HG03095 (cell line): ENCODE measurements around the gene OTUB2.

Experiments used
- ATAC-seq: cut with Tn5 transposase; IDR thresholded peaks from one replicate; pipeline ENCODE4 v1.9.1; 2021; ENCODE audit warnings: moderate library complexity; ENCODE audit not compliant: unreplicated experiment

Gene OTUB2

DNA sequence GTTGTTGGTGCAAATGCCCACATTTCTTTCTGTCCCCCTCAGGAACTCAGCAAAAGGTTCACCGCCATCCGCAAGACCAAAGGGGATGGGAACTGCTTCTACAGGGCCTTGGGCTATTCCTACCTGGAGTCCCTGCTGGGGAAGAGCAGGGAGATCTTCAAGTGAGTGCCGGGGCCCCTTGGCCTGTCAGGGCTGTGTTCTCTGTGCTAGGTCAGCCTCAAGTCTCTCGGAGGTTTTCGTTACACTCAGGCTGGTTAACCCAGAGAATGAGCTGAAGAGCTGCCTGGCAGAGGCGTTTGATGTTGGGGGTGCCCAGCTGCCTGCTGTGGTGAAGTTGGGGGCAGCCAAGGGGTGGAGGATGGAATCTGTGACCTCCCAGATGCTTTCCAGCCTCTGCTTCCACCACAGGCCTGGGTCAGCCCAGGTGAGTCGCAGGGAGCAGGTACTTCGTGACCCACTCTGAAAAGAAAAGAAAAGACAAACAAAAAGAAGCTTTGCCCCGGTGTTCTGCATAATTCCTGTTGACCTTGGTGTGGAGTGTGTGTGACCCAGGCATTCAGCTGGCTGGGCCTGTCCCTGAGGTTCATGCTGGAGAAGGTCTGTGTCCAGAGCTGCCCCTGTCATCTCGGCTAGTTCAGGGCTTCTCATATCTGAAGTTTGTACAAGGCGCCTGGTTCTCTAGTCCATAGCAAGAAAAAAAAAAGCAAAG is 12.9 kb downstream of the OTUB2 start:
- ATAC-seq, result no peak

DNA sequence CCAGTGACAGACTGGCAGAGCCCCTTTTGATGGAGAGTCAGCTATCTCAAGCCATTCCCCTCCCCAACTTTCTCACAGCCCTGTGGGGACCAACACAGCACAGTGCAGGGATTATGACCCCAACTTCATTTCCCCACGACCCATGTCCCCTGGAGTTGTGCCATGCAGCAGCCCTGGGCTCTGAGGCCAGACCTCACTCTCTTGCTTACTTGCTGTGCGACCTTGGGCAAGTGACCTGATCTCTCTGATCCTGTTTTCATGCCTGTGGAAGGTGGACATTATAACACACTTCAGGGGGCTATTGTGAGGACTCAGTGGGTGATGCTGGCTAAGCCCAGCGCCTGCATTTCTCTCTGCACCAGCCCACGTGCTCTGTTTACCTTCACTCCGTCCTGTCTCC is 14.1 kb downstream of the OTUB2 start:
- no peak for ATAC-seq

DNA sequence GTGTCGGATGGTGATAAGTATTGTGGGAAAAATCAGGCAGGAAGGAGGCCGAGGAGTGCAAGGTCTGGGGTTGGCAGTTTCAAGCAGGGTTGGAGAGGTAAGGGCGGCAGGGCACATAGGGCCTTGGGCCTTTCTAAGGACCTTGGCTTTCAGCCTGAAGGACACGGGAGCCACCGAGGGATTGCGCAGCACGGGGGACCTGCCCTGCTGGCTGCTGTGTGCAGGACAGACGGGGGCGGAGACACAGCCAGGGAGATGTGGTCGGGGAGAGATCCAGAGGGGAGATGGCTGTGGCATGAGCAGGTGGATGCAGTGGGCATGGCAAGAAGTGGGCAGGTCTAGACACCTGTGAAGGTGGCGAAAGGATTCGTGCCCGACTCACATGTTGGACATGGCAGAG is 14.7 kb downstream of the OTUB2 start:
- ATAC-seq, result no peak

DNA sequence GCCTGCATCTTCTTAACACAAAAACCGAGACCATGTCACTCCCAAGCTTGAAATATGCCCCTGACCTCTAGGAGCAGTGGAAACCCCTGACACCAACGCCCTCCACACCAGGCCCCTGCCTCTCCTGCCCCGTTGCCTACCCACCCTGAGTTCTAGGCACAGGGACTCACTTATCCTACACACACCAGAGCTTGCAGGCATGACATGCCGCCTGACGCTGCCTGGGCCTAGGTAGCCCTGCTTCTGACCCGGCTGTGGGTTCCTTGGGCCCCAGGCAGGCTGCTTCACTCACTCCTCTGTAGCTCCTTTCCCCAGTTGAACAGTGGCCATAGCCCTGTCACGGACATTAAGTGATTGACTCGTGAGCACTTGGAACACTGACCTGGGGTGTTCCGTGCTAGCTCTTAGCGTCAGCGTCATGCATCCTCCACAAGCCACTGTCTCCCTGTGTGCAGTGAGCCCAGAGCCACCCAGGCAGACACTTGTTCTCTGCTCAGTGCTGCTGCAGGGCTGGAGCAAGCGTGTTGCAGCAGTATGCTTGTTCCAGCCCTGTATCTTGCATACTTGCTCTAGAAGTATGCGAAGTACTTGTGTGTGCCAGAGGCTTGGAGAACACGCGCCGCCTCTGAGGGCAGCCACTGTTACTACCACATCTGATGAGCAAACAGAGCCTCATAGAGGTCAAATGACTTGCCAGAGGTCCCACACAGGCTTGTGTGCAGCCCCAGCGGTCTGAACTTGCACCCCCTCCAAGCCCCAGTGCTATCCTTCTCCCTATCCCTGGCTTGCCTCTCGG is 15.6 kb downstream of the OTUB2 start:
- ATAC-seq, result no peak

DNA sequence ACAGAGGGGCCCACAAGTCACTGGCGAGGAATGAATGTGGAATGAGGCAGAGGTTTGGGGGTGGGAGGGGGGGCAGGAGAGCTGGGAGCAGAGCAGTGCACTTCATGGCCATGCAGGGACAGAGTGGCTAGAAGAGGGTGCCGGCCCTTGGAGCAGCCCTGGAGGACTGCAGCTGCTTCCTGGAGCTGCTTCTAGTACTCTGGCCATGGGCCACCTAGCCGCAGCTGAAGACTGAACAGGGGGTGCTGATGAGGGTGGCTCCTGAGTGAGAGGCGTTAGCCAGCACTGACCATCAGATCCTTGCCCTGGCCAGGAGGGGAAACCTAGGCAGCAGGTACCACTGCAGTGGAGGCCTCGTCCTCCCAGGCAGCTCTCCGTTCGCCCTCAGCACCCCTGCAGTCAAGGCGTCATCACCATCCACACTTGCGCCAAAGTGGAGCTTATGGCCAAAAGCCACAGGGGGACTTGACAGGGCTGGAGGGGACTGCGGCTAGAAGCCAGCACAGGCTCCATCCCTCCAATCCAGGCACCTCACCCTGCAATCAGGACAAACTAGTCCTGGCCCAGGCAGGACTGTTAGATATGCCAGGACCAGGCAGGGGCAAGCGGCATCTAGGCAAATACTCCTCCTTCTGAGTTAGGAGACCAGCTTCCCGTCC is 16.4 kb downstream of the OTUB2 start:
- ATAC-seq, result no peak

DNA sequence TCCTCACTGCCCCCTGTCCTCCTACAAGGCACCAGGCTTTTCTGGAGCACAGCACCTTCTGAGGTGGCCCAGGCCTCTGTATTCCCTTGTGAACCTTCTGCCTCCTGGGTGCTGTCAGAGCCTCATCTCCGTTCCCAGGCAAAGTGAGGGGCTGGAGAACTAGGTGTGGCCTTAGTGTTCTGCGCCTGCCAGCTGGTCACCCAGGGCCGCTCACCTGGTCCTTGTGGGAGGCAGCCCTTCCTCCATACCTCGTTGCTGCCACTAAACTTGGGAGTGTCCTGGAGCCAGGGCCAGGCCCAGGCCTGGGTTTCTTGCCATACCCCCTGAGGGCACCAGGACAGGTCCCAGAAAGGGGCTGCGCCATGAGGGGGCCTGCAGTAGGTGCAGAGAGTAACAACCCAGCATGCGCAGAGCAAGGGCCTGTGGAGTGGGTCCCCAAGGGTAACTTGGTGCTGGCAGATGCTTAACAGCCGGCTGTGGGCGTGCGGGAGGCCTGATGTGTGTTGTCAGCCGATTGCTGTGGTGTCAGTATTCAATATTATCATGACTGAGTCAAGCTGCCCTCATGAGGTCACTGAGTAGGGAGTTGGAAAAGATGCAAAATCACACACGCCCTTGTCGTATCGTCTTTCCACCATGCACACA is 17.1 kb downstream of the OTUB2 start:
- ATAC-seq, result no peak

DNA sequence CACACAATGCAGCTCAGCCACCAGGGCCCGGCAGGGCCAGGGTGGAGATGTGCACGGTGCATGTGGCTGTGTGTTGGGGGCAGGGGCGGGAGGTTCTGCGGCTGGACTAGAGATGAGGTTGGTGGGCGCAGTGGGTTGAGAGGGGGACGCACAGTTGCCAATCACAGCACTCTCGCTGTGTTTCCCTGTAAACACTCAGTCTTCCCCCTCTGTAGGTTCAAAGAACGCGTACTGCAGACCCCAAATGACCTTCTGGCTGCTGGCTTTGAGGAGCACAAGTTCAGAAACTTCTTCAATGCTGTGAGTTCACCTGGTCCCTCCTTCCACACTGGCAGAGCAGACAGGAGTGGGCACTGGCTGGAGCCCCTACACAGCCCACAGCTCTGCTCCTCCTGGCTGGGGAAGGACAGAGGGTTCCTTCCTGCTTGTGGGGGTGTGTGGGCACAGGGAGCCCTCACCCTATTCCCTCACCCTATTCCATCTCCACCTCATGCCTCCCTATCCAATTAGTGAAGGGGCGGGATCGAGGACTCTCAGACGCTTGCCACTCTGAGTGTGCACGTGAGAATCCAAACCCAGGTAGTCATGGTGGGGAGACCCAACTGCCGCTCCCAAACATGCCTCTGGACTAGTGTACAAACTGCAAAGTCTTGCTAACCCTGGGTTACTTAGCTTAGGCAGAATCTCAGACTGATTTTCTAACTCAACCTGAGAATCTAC is 17.8 kb downstream of the OTUB2 start:
- no peak for ATAC-seq

DNA sequence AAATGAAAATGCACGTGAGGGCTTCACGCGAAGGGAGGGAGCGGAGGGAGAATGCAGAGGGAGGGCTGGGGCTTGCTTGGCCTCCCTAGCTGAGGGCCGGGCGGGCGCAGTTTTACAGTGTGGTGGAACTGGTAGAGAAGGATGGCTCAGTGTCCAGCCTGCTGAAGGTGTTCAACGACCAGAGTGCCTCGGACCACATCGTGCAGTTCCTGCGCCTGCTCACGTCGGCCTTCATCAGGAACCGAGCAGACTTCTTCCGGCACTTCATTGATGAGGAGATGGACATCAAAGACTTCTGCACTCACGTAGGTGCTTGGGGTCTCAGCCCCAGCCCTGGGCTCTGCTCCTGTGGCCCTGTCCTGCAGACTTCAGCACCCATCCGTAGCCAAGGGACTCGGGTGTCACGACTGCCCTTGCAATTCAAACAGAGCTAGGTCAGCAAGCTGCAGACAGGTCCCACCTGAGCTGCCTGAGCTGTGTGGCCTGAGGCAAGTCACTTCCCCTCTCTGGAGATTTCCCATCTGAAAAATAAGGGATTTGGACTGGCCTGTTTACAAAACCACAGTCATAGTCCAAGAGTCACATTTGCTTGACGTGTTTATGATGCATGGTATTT is 18.4 kb downstream of the OTUB2 start:
- ATAC-seq, result no peak

DNA sequence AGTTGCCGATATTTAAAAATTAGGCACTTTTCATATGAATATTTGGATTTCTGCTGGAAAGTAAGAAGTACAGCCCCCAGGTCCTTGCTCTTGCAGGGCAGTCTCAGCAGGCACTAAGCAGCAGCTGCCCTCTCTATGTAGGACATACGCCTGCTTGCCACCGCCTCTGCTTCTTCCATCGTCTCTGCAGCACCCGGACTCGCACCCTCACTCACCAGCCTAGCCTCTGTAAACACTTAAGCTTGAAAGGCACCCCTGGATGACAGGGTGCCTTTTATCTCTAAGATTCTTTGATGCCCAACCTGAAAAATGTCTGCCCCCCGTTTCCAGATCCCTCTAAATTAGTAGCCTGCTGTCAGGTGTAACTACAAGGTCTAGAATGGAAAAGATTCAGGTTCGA is 19.0 kb downstream of the OTUB2 start:
- no peak for ATAC-seq

DNA sequence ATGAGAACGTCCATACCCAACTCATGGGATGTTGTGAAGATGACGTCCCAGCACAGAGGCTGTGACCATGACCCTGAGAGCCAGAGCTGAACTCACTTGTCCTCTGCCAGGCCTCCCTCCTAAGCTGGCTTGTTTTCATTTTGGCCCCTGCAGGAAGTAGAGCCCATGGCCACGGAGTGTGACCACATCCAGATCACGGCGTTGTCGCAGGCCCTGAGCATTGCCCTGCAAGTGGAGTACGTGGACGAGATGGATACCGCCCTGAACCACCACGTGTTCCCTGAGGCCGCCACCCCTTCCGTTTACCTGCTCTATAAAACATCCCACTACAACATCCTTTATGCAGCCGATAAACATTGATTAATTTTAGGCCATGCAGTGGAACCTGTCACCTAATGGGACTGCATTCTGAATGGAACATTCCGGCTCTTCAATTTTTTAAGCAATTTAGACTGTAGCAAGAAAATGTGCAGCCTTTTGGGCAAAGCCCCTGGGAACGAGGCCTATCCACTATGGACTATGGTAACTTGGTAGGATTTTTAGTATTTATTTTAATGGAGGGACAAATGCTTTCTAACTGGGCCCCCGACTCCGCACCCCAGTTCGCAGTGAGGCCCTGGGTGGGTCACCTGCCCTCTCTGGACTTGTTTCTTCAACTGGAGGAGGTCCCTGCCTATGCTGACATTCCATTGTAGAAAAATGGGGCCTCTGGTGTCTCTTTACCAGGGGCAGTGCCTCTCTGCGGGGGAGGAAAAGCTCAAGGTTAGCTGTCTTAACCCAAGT is 19.6 kb downstream of the OTUB2 start:
- ATAC-seq, result no peak

DNA sequence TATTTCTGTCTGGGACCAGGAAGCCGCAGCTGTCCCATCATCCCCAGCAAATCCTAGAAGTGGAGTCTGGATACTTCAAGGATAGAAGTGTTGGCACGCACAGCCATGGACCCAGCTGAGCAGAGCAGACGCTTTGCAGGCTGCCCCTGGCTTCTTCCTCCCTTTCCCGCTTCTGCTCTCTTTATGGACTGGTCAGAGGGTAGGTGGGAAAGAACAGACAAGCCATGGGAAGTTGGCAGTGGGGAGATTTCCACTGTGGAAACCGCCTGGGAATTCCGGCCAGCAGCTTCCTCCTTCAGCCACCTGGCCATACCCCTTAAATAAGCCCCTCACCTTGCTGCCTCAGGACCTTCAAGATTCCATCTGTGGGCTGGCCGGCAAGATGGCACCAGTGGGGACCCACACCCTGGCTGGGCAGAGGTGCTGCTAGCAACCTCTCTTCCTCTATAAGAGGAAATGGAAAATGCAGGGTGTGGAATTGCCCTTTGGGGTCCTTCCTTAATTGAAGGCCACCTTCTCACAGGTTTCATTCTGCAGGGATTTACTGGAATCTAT is 20.6 kb downstream of the OTUB2 start:
- no peak for ATAC-seq

DNA sequence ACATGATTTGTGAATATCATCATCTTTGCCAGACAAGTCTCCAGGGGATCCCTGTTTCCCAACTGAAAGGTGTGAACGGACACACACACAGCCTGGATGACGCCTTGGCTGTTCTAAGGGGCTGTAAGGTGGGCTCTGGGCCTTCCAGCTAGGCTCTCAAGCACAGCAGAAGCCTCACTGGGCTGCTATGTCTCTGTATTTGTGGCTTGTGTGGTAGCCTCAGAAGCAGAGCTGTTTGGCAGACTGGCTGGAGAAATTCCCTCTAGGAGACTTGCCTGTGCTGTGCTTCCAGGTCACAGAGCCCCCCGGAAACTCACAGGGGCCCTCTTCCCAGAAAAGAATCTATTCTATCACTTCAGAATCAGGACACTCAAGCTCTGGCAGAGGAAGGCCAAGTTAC is 21.4 kb downstream of the OTUB2 start:
- no peak for ATAC-seq

DNA sequence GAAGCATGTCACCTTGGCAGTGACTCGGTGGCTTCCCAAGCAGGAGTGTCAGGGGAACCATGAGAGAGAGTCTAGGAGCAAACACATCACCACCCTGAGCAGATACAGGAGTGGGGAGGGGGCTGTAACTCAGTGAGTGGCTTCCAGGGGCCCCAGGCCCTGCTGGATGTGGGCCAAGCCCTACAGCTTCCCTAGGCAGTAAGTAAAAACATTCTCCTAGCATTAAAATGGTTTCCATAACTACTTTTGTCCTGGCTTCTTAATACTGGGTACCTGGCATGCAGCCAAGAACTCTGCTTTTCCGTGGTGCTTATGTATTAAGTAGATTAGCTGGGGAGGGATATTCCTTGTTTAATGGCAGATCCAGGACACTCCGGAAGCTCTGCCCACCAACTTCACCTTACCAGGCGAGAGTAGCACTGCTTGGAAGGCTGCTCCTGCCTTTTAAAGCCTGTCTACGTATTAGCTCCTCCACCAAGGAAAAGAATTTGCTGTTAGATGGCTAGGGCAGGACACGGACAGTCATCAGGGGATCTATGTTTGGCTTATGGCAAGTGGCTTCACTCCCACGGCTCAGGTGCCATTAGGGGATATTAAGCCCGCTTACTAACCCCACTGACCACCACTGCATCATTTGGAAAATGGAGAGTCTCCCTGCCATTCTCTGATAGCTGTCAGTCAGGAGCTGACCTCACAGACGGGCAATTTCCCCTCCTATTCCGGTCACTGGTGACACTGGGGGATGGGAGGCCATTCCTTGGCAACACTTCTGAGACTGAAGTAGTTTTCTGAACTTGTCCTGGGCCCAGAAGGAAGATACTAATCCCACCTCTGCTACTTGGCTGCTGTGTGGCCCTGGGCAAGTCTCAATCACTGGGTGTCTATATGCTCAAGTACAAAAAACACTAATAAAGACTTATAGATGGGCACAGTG is 22.8 kb downstream of the OTUB2 start:
- ATAC-seq, result no peak

DNA sequence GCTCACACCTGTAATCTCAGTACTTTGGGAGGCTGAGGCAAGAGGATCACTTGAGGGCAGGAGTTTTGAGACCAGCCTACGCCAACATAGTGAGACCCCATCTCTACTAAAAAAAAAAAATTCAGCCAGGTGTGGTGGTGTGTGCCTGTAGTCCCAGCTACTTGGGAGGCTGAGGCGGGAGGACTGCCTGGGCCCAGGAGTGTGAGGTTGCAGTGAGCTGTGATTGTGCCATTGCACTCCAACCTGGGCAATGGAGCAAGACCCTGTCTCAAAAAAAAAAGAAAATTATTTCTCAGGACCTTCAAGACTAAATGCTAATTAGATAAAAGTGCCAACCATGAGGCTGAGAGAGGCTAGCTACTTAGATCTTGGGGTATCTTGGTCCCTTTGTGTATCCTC is 23.5 kb downstream of the OTUB2 start:
- ATAC-seq, result no peak

DNA sequence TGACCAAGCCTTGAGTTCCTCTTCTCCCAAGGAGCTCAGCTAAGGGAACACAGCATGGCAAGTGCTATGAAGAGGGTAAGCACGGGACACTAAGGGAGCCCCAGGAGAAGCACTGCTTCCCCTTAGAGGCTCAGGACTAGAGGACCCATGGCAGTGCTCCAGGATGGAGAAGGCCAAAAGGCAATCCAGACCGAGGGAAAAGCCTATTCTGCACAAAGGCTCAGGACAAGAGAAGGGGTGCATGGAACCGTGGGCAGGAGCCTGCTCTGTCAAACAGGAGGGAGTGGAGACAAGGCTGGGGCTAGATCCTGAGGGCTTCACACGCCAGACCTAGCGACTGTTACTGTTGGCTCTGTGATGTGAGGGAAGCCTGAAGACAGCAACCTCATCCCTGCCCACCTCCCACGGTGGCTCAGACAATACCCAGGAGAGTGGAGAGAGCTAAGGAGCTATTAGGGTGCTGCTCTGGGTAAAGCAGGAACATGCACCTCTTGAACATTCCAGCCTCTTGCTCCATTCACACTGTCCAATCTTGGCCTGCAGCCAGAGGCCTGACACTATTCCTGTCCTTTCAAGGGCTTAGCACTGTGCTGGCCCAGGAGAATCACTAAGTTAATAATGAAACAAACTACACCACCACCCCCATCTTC is 24.2 kb downstream of the OTUB2 start:
- no peak for ATAC-seq

DNA sequence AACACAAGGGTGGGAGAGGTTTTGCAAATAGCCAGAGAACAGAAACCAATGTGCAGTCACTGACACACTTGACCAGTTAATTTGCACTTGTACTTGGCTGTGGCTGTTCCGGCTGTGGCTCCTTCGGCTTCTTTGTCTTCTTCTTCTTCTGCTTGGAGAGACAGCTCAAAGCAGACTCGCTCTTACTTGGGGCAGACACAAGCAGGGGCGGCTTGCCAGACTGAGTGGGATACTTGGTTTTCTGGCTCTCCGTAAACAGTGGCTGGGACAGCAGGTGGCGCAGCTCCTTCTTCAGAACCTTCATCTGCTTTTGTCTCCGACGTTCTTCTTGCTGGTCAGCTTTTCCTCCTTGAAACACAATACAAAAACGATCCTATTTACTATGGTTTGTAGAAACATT is 25.0 kb downstream of the OTUB2 start:
- no peak for ATAC-seq

DNA sequence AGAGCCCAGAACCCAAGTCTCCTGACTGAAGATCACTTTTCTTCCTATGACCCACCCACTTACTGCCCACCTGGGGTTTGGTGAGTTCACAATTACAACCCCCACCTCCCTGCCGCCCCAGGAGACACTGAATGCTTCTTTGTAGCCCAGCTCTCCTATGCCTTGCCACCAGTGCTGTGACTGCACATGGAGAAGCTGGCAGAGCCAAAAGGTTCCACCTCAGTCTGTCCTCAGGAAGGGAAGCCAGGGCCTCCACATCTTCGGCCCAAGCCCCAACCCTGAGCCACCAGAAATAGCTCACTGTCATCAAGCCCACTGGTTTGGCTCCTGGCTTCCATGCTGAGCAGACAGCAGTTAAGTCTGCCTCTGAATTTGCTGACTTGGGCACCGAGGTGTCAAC is 25.6 kb downstream of the OTUB2 start:
- ATAC-seq, result no peak

DNA sequence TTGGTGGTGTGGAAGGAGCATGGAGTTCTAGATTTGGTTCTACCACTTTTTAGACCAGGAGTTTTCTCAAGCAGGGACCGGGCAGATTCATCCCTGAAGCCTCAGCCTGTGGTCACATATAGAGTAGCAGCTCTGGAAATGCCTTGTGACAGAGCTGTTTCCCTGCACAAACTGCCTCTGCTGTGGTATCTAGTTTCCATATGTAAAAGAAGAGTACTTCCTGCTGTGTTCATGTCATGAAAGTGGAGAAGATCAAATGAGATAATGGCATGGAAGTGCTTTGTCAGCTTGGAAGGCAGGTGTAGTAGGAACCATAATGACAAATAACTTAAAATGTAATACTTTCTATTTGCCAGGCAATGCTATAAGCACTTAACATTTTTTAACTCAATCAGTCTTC is 26.1 kb downstream of the OTUB2 start:
- ATAC-seq, result no peak
